Amniotic epithelial cell (primary cell): ENCODE results near the gene RUFY2.
"Not testable (repeated sequence)": the region's sequence is repeated elsewhere in the genome, so short reads cannot be mapped to it uniquely, and the experiment has no call there.

Source experiments
- DNase-seq: peaks from one replicate; pipeline ENCODE4 v3.0.0-alpha.2; 2010; ENCODE audit warnings: low read depth

Gene RUFY2

GRCh38 chr10:68327889-68328786 lies 78.9 kb downstream of the RUFY2 start:
- DNase-seq = peak; percentile 76

- not testable (repeated sequence) for DNase-seq
Measured at GRCh38 chr10:68324396-68324795, 82.7 kb downstream of the RUFY2 start.

- no peak for DNase-seq
Measured at GRCh38 chr10:68318331-68319059, 88.6 kb downstream of the RUFY2 start.

- no peak for DNase-seq
Measured at GRCh38 chr10:68315582-68315981, 91.5 kb downstream of the RUFY2 start.

DNA sequence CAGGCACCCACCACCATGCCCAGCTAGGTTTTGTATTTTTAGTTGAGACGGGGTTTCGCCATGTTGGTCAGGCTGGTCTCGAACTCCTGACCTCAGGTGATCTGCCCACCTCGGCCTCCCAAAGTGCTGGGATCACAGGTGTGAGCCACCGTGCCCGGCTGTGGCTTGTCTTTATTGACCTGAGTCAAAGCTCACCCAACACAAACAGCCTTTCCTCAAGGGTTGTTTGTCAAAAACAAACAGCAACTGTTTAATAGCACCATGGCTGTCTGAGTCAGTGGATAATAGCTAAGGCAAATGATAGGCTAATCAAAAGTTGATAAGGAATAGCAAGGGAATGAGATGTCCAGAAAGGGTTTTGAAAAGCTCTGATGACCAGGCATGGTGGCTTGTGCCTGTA lies 92.1 kb downstream of the RUFY2 start:
- DNase-seq = not testable (repeated sequence)

DNA sequence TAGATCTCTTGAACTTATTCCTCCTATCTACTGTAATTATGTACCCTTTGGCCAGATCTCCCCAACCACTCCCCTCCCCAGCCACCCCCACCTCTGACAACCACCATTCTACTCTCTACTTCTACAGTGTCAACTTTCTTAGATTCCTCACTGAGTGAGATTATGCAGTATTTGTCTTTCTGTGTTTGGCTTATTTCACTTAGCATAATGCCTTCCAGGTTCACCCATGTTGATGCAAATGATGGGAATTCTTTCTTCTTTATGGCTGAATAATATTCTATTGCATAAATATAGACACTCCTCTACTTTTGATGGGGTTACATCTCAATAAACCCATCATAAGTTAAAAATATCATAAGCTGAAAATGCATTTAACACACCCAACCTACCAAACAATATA lies 96.5 kb downstream of the RUFY2 start:
- DNase-seq = no peak

- no peak for DNase-seq
Measured at GRCh38 chr10:68305854-68306253, 101.2 kb downstream of the RUFY2 start.

- no peak for DNase-seq
Measured at GRCh38 chr10:68303849-68304412, 103.1 kb downstream of the RUFY2 start.

- no peak for DNase-seq
Measured at GRCh38 chr10:68302871-68303270, 104.2 kb downstream of the RUFY2 start.

DNA sequence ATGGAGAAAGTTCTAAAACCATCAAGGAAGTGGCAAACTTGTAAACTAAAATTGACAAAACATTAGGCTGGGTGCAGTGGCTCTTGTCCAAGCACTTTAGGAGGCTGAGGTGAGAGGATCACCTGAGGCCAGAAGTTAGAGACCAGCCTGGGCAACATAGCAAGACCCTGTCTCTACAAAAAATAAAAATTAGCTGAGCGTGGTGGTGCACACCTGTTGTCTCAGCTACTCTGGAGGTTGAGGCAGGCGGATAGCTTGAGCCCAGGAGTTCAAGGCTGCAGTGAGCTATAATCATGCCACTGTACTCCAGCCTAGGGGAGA lies 104.6 kb downstream of the RUFY2 start:
- DNase-seq = no peak

DNA sequence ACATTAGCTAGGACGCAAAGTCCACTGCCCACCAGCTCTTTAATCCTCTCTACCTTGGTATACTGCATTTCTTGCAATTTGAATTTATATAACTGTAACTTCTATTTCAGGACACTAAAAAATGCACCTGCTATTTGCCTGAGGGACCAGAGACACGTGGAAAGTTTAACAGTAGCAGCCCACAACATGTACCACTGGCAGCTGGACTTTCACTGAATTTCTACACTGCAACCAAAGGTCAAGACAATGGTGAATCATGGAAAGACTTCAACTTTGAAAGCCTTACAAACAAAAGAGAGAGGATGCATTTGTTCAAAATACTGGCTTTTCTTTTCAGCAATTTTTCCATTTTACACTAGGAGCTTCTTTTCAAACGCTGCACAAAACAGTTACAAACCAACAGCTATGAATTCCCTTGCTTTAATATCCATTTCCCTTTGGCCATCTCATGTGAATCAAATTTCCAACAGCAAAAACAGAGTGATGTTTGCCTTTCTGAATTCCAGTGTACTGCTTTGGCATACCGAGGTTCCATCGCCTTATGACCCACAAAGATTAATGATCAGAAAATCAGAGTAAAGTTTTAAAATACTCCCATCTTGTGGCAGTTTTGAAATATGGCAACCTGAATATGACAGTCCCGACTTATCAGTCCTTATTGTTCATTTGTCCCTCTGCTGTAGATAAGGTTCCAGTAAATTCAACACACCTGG lies 105.1 kb downstream of the RUFY2 start:
- DNase-seq = peak; percentile 59

DNA sequence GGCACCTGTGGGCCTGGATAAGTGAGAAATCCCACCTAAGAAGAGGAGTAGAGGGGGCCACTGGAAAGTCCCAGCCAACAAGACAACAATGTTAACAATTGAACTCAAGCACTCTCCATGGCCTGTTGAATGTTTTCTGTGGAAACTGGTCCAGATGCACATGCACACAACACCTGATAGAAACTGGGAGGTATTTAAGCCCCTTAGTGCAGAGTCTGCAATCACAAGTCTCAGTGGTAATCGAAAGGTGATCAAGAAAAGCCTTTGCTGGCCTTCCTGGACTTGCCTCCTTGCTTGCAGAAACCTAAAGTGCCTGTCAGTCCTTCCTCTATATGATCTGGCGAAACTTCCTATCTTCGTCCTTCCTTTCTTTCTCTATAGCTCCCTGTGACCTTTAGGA lies 105.8 kb downstream of the RUFY2 start:
- DNase-seq = no peak

DNA sequence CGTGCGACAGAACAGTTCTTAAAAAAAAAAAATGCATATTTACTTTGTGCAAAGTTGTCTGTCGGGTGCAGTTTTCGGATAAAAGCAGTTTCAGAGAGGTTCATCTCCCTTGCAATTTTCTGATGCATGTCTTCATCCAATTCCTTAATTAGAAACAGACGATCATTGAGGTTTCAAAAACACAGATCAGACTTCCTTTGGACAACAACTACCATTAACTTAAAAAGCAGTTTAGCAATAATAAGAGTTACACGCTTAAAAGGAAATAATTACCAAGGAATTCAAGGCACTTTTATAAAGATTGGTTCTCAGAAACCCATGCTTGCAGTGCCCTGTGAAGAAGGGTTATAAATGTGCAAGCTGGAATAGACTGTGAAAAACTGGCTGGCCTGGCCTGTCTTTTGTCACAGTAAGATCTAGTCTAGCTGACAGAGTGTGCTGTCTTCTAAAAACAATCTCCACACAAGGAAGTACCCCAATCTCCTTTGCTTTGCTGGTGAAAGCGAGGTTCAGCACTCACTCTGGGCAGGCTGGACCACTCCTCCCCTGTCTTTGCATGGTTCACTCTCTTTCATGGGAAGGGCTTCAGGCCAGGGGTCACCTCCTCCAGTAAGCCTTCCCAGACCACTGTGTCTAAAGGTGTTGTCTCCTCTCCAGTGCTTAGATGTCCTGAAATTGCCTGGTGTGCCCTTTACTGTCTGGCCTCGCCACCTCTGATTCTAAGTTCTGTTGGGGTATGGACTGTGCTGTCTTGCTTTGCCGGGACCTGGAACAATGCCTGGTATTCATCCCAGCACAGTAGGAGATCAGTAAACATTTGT lies 110.0 kb downstream of the RUFY2 start:
- no peak for DNase-seq
